Activated naive CD4-positive, alpha-beta T cell treated with anti-CD3 and anti-CD28 coated beads, Interleukin-2, amount 50 U/mL, for 24 hours (primary cell): ENCODE data around the gene HSPH1.
A peak's percentile ranks its signal among the peaks of the same experiment; 100 is the strongest.

Experiments
- H3K27ac Mint-ChIP-seq: one replicate; pipeline ENCODE4 v1.8.0; 2021; ENCODE audit warnings: mild to moderate bottlenecking, mixed read lengths
- H3K27me3 Mint-ChIP-seq: one replicate; pipeline ENCODE4 v1.8.0; 2021; ENCODE audit warnings: mixed read lengths
- H3K36me3 Mint-ChIP-seq: one replicate; pipeline ENCODE4 v1.8.0; 2021; ENCODE audit warnings: mixed read lengths
- H3K4me1 Mint-ChIP-seq: one replicate; pipeline ENCODE4 v1.8.0; 2021; ENCODE audit warnings: mixed read lengths
- H3K4me3 Mint-ChIP-seq: one replicate; pipeline ENCODE4 v1.8.0; 2021; ENCODE audit warnings: mild to moderate bottlenecking, mixed read lengths
- H3K9me3 Mint-ChIP-seq: one replicate; pipeline ENCODE4 v1.8.0; 2021; ENCODE audit warnings: mixed read lengths

The HSPH1 gene

GRCh38 chr13:31160857-31161556 lies 697 bp downstream of the HSPH1 start:
- Mint-ChIP-seq H3K27me3 (no peaks in the 10 kb centered on the region), H3K9me3 (no peaks in the 10 kb centered on the region), H3K4me3 (peak overlapping the region; percentile 95), H3K36me3 (peaks cover 10% of the 10 kb centered on the region), H3K27ac (peak overlapping the region; percentile 99), H3K4me1 (peaks cover 50% of the 10 kb centered on the region)

- Mint-ChIP-seq H3K4me3 (peak overlapping the region; percentile 95), H3K4me1 (peaks cover 58% of the 10 kb centered on the region), H3K9me3 (no peaks in the 10 kb centered on the region), H3K27ac (peak overlapping the region; percentile 43), H3K36me3 (peaks cover 17% of the 10 kb centered on the region), H3K27me3 (no peaks in the 10 kb centered on the region)
These were observed 2.4 kb downstream of the HSPH1 start for GRCh38 chr13:31159306-31159705.

GRCh38 chr13:31154939-31155338 lies 6.8 kb downstream of the HSPH1 start:
- Mint-ChIP-seq H3K36me3 (peaks cover 31% of the 10 kb centered on the region), H3K9me3 (no peaks in the 10 kb centered on the region), H3K4me3 (no peak overlapping the region), H3K27me3 (no peaks in the 10 kb centered on the region), H3K4me1 (peaks cover 54% of the 10 kb centered on the region), H3K27ac (no peak overlapping the region)

DNA sequence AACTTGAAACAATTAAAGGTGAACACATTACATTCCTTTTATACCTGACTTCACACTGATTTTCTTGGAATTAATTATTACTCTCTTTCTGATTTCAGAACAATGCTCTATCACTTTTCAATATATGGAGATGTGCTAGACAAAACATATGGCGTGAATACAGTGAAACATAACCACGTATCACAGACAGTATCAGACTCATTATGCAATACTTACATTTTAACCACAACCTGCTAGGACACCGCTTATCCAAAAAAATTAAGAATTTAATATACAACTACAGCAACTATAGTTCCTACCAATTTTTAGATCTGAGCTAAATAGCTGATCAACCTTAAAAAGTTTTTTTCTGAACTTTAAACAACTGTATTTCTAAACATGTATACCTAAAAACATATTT lies 9.9 kb downstream of the HSPH1 start:
- no peak overlapping the region for H3K27ac Mint-ChIP-seq
- no peak overlapping the region for H3K4me3 Mint-ChIP-seq
- peaks cover 35% of the 10 kb centered on the region for H3K4me1 Mint-ChIP-seq
- peaks cover 33% of the 10 kb centered on the region for H3K36me3 Mint-ChIP-seq
- no peaks in the 10 kb centered on the region for H3K9me3 Mint-ChIP-seq
- H3K27me3 Mint-ChIP-seq: no peaks in the 10 kb centered on the region

DNA sequence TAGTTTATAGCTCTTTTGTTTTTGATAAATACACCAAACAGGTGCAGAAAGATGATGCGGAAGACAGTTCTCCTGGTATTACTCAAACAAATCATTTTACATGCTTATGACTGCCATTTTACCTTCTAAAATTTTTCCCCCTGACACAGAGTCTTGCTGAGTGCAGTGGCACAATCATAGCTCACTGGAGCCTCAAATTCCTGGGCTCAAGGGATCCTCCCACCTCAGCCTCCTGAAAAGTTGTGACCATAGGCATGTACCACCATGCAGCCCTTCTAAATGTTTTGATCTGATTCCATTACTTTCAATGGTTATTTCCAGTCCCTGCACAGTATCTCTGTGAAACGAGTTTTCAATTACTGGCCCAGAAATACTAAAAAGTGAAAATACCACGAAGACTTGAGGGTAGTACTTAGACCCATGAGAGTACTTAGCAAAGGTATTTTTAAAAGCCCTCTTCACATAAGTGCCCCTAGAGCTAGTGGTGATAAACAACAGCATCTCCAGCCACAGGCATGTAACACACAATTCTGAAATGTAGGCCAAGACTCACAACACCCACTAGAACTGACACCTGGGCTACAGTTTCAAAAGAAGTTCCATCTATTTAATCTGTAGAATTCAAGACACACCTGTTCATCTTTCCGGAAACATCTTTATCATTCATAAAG lies 11.3 kb downstream of the HSPH1 start:
- Mint-ChIP-seq H3K4me3 (no peak overlapping the region), H3K36me3 (peaks cover 35% of the 10 kb centered on the region), H3K4me1 (peaks cover 37% of the 10 kb centered on the region), H3K27me3 (no peaks in the 10 kb centered on the region), H3K27ac (no peak overlapping the region), H3K9me3 (no peaks in the 10 kb centered on the region)

DNA sequence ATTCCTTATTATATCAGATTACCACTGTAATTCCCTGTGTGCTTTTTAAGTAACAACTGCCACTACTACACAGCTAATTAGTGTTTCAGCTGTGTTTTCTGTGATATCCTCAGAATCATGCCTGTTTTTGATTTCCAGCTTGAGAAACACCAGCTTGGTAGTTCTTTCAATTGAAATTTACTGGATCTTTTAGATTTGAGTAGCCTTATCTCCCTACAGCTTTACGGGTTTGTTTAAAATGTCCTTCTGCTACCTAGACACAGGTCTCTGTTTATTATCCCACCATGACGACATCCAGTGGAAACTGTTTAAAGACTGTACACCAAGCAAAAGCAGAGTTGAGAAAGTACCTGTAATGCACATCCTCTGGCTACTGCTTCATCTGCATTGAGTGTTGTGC lies 12.1 kb downstream of the HSPH1 start:
- H3K9me3 Mint-ChIP-seq: no peaks in the 10 kb centered on the region
- H3K36me3 Mint-ChIP-seq: peaks cover 38% of the 10 kb centered on the region
- H3K4me1 Mint-ChIP-seq: peaks cover 40% of the 10 kb centered on the region
- H3K27ac Mint-ChIP-seq: no peak overlapping the region
- H3K27me3 Mint-ChIP-seq: no peaks in the 10 kb centered on the region
- no peak overlapping the region for H3K4me3 Mint-ChIP-seq

DNA sequence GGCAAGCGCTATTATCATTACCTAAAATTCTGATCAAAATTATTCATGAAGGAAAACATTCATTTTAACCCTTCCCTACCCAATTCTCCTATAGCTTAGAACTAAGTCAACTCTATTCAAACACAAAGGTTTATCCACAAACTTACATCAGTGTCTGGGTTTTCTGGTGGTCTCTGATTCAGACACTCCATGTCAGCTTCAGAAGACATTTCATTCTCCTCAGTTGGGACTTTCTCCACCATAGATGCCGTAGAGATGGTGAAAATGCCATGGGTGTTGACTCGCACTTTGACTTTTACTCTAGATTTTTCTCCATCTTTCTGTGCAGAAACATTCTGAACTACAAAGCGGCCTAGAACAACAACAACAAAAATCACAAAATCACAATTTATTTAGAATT lies 16.3 kb downstream of the HSPH1 start:
- peaks cover 32% of the 10 kb centered on the region for H3K4me1 Mint-ChIP-seq
- H3K4me3 Mint-ChIP-seq: no peak overlapping the region
- no peak overlapping the region for H3K27ac Mint-ChIP-seq
- H3K36me3 Mint-ChIP-seq: peaks cover 44% of the 10 kb centered on the region
- H3K27me3 Mint-ChIP-seq: no peaks in the 10 kb centered on the region
- no peaks in the 10 kb centered on the region for H3K9me3 Mint-ChIP-seq

- H3K36me3 Mint-ChIP-seq: peaks cover 46% of the 10 kb centered on the region
- no peak overlapping the region for H3K4me3 Mint-ChIP-seq
- H3K27me3 Mint-ChIP-seq: no peaks in the 10 kb centered on the region
- H3K4me1 Mint-ChIP-seq: peaks cover 30% of the 10 kb centered on the region
- H3K27ac Mint-ChIP-seq: no peak overlapping the region
- H3K9me3 Mint-ChIP-seq: no peaks in the 10 kb centered on the region
These were observed 23.2 kb downstream of the HSPH1 start for GRCh38 chr13:31138515-31138914.

GRCh38 chr13:31136724-31137123 lies 25.0 kb downstream of the HSPH1 start:
- H3K27me3 Mint-ChIP-seq: no peaks in the 10 kb centered on the region
- H3K9me3 Mint-ChIP-seq: no peaks in the 10 kb centered on the region
- H3K27ac Mint-ChIP-seq: no peak overlapping the region
- H3K4me1 Mint-ChIP-seq: peaks cover 33% of the 10 kb centered on the region
- peaks cover 41% of the 10 kb centered on the region for H3K36me3 Mint-ChIP-seq
- no peak overlapping the region for H3K4me3 Mint-ChIP-seq

GRCh38 chr13:31134039-31134711 lies 27.5 kb downstream of the HSPH1 start:
- no peaks in the 10 kb centered on the region for H3K9me3 Mint-ChIP-seq
- peaks cover 32% of the 10 kb centered on the region for H3K36me3 Mint-ChIP-seq
- no peak overlapping the region for H3K4me3 Mint-ChIP-seq
- peak overlapping the region; percentile 19 for H3K27ac Mint-ChIP-seq
- no peaks in the 10 kb centered on the region for H3K27me3 Mint-ChIP-seq
- peaks cover 41% of the 10 kb centered on the region for H3K4me1 Mint-ChIP-seq

DNA sequence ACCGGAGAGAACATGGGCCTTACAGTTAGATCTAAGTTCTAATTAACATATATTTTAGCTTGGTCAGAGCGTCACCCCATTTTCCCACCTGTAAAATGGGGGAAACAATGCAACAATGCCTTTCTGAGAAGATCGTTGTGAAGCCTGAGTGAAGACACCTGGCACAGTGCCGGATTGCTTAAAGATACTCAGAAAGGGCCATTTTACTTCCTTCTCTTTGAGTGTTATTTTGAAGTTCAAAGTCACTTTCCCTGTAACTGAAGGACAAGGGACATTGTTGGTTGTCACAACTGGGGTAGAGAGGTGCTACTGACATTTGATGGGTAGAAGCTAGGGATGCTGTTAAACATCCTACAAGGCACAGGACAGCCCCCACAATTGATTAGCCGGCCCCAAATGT lies 28.1 kb downstream of the HSPH1 start:
- no peaks in the 10 kb centered on the region for H3K9me3 Mint-ChIP-seq
- H3K4me1 Mint-ChIP-seq: peaks cover 41% of the 10 kb centered on the region
- H3K4me3 Mint-ChIP-seq: no peak overlapping the region
- H3K36me3 Mint-ChIP-seq: peaks cover 30% of the 10 kb centered on the region
- H3K27me3 Mint-ChIP-seq: peaks cover 2% of the 10 kb centered on the region
- H3K27ac Mint-ChIP-seq: no peak overlapping the region

GRCh38 chr13:31131470-31131961 lies 30.2 kb downstream of the HSPH1 start:
- Mint-ChIP-seq H3K4me3 (no peak overlapping the region), H3K9me3 (no peaks in the 10 kb centered on the region), H3K27me3 (peaks cover 2% of the 10 kb centered on the region)

GRCh38 chr13:31129419-31129818 lies 32.3 kb downstream of the HSPH1 start:
- H3K36me3 Mint-ChIP-seq: peaks cover 5% of the 10 kb centered on the region
- no peak overlapping the region for H3K27ac Mint-ChIP-seq
- H3K4me3 Mint-ChIP-seq: no peak overlapping the region

More at GRCh38 chr13:31131470-31131961, 30.2 kb downstream of the HSPH1 start:
- Mint-ChIP-seq H3K36me3 (peaks cover 12% of the 10 kb centered on the region), H3K27ac (no peak overlapping the region), H3K4me1 (peaks cover 30% of the 10 kb centered on the region)

GRCh38 chr13:31124204-31124603 lies 37.5 kb downstream of the HSPH1 start:
- no peak overlapping the region for H3K27ac Mint-ChIP-seq
- H3K9me3 Mint-ChIP-seq: no peaks in the 10 kb centered on the region
- peaks cover 16% of the 10 kb centered on the region for H3K27me3 Mint-ChIP-seq
- H3K36me3 Mint-ChIP-seq: peaks cover 1% of the 10 kb centered on the region
- no peak overlapping the region for H3K4me3 Mint-ChIP-seq
- H3K4me1 Mint-ChIP-seq: no peaks in the 10 kb centered on the region

More at GRCh38 chr13:31129419-31129818, 32.3 kb downstream of the HSPH1 start:
- Mint-ChIP-seq H3K27me3 (peaks cover 8% of the 10 kb centered on the region), H3K4me1 (peaks cover 27% of the 10 kb centered on the region), H3K9me3 (no peaks in the 10 kb centered on the region)

- H3K27me3 Mint-ChIP-seq: peaks cover 18% of the 10 kb centered on the region
- H3K36me3 Mint-ChIP-seq: no peaks in the 10 kb centered on the region
- no peak overlapping the region for H3K27ac Mint-ChIP-seq
- H3K4me3 Mint-ChIP-seq: no peak overlapping the region
- no peaks in the 10 kb centered on the region for H3K4me1 Mint-ChIP-seq
- H3K9me3 Mint-ChIP-seq: no peaks in the 10 kb centered on the region
These were observed 39.0 kb downstream of the HSPH1 start for GRCh38 chr13:31122544-31123260.
